Upper lobe of left lung (tissue), 4 donors: ENCODE results near the gene CALHM4.

Source experiments
- CTCF ChIP-seq, 6 experiments: fragments of 450-650 bp in 4 of 6; fragments of 200-600 bp in 2 of 6; sonication (generic) in 2 of 6; IDR thresholded peaks; one replicate each; pipeline ENCODE4 v1.5.1; 2016 to 2019; ENCODE audit warnings: antibody characterized with exemption in 6 of 6
- EP300 ChIP-seq, 4 donors: sonication (generic); formaldehyde crosslinking; IDR thresholded peaks; one replicate each; pipeline ENCODE4 v1.5.1; 2017; ENCODE audit warnings: antibody characterized with exemption in 4 of 4, control low read depth in 2 of 4
- POLR2A ChIP-seq, 4 donors: fragments of 450-650 bp; IDR thresholded peaks; one replicate each; pipeline ENCODE4 v1.5.1; 2016 to 2017; ENCODE audit warnings: antibody characterized with exemption in 4 of 4, mild to moderate bottlenecking in 2 of 4

DNA sequence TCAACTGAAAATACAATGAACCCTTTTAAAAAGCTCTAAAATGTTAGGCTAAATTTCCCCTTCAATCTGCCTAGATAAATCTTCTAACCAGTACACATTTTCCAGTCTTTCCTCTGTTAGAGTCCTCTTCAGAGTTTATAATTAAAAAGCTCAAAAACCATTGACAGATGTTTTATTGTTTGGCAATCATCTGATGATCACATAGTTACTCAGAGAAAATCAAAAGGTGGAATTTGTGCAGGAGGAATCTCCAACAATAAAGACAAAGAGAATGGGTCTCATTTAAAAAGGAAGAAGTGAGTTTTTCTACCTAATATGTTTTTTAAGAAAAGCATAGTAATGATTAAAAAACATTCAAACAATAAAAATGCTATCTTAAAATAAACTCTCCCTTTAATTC, 11.1 kb upstream of the CALHM4 start:
- TF ChIP-seq CTCF (IDR thresholded peaks at IDR 0.05) (no peak), POLR2A (IDR thresholded peaks at IDR 0.05) (no peak), EP300 (IDR thresholded peaks at IDR 0.05) (no peak)
